ENCODE results near the gene MTERF4.

The MTERF4 gene

DNA sequence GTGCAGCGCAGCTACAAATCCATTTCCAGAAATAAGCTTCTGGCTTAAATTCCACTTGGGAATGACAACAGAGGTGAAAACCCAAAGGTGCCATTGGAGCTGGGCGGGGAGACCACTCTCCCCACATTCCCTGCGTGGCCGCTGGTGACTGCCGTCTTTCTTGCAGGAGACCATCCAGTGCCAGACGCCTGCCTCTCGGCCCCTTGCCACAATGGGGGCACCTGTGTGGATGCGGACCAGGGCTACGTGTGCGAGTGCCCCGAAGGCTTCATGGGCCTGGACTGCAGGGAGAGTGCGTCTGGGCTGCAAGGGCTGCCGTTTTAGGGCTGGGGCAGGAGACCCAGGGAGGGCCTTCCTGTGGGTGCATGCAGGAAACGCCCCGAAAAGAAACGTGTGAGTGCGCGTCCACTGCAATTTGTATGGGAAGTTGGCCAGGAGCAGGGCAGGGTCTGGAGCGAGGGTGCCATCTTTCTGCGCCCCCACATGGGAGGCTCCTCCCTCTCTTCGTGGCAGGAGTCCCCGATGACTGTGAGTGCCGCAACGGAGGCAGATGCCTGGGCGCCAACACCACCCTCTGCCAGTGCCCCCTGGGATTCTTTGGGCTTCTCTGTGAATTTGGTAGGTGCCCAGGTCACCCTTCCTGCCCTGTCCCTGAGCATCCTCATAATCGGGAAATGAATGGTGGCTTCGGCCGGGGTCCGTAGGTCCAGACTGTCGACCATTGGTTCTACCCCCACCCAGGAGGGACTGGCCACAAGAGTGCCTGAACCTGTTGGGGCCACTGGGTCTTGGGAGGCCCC is 53.7 kb downstream of the MTERF4 start:
- FAIRE-seq, result no peak
- DNase-seq (ENCODE audit: insufficient read length, low spot score), result no peak
- TF ChIP-seq POLR2AphosphoS5 (IDR thresholded peaks at IDR 0.05; ENCODE audit: low read depth, low read length) (no peak), PAX5 (IDR thresholded peaks at IDR 0.05; ENCODE audit: insufficient read depth, low read length, severe bottlenecking) (no peak), POU2F2 (IDR thresholded peaks at IDR 0.05; ENCODE audit: low read depth, low read length) (no peak), TAF1 (IDR thresholded peaks at IDR 0.05; ENCODE audit: low read depth, low read length) (no peak), POLR2A (IDR thresholded peaks at IDR 0.05; ENCODE audit: low read depth, low read length) (no peak), SPI1 (IDR thresholded peaks at IDR 0.05; ENCODE audit: low read depth, low read length) (no peak)

DNA sequence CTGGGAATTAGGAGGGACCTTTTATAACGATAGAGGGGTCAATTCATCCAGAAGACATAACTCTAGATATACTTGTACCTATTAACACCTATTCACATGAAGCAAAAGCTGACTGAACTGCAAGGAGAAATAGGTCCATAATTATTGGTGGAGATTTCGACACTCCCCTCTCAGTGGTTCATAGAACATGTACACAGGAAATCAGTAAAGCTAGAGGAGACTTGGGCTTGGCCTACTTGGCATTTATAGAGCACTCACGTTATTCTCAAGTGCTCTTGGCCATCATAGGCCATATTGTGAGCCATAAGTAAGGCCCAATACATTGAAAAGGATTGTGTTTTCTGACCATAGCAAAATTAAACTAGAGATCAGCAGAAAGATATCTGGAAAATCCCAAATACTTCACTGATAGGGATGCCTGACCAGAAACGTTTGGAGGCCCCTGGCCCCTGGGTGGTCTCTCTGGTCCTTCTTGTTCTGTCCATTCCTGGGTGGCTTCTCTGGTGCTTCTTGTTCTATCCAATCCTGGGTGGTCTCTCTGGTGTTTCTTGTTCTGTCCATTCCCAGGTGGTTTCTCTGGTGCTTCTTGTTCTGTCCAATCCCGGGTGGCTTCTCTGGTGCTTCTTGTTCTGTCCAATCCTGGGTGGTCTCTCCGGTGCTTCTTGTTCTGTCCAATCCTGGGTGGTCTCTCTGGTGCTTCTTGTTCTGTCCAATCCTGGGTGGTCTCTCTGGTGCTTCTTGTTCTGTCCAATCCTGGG is 54.7 kb downstream of the MTERF4 start:
- TF ChIP-seq PAX5 (IDR thresholded peaks at IDR 0.05; ENCODE audit: insufficient read depth, low read length, severe bottlenecking) (no peak), POLR2A (IDR thresholded peaks at IDR 0.05; ENCODE audit: low read depth, low read length) (no peak), SPI1 (IDR thresholded peaks at IDR 0.05; ENCODE audit: low read depth, low read length) (no peak), TAF1 (IDR thresholded peaks at IDR 0.05; ENCODE audit: low read depth, low read length) (no peak), POU2F2 (IDR thresholded peaks at IDR 0.05; ENCODE audit: low read depth, low read length) (no peak), POLR2AphosphoS5 (IDR thresholded peaks at IDR 0.05; ENCODE audit: low read depth, low read length) (no peak)
- DNase-seq (ENCODE audit: insufficient read length, low spot score) (no peak), FAIRE-seq (no peak)
